GM19099 (cell line): ENCODE results near the gene S100A11.

Source experiments
- POLR2A ChIP-seq: IDR thresholded peaks from 3 replicates; pipeline ENCODE4 v1.6.1; 2011; ENCODE audit warnings: low read depth; ENCODE audit not compliant: insufficient read length; ENCODE audit errors: extremely low read depth

The S100A11 gene

GRCh38 chr1:151994956-151995355, 41.8 kb downstream of the S100A11 start:
- TF ChIP-seq POLR2A: no peak

- no peak for TF ChIP-seq POLR2A
Observed at GRCh38 chr1:151993734-151994496, 42.9 kb downstream of the S100A11 start, which contains the start of gene S100A10. TSS of gene S100A10 (minus strand) at chr1:151993859. CDS start at chr1:151986230, 7,629 bp downstream.

- TF ChIP-seq POLR2A: no peak
Observed at GRCh38 chr1:151993084-151993733, 43.6 kb downstream of the S100A11 start.

- TF ChIP-seq POLR2A: no peak
Observed at GRCh38 chr1:151992303-151993083, 44.3 kb downstream of the S100A11 start.

- TF ChIP-seq POLR2A: no peak
Observed at GRCh38 chr1:151991663-151992302, 45.0 kb downstream of the S100A11 start.

GRCh38 chr1:151990856-151991198, 46.0 kb downstream of the S100A11 start:
- TF ChIP-seq POLR2A: no peak

GRCh38 chr1:151990058-151990855, 46.5 kb downstream of the S100A11 start:
- no peak for TF ChIP-seq POLR2A

- no peak for TF ChIP-seq POLR2A
Observed at GRCh38 chr1:151989211-151989862, 47.5 kb downstream of the S100A11 start.

- TF ChIP-seq POLR2A: no peak
Observed at GRCh38 chr1:151988405-151988923, 48.3 kb downstream of the S100A11 start.

GRCh38 chr1:151986501-151987190, 50.2 kb downstream of the S100A11 start:
- no peak for TF ChIP-seq POLR2A

GRCh38 chr1:151985768-151986167, 51.0 kb downstream of the S100A11 start:
- TF ChIP-seq POLR2A: no peak

GRCh38 chr1:151985270-151985669, 51.5 kb downstream of the S100A11 start:
- TF ChIP-seq POLR2A: no peak
